GM15510 (cell line): ENCODE data around the gene KCNQ1.

ENCODE experiments used
- POLR2A ChIP-seq: IDR thresholded peaks from 3 replicates; pipeline ENCODE4 v1.6.1; 2011; ENCODE audit warnings: borderline replicate concordance; ENCODE audit not compliant: insufficient read length; ENCODE audit errors: extremely low read depth

Gene KCNQ1

DNA sequence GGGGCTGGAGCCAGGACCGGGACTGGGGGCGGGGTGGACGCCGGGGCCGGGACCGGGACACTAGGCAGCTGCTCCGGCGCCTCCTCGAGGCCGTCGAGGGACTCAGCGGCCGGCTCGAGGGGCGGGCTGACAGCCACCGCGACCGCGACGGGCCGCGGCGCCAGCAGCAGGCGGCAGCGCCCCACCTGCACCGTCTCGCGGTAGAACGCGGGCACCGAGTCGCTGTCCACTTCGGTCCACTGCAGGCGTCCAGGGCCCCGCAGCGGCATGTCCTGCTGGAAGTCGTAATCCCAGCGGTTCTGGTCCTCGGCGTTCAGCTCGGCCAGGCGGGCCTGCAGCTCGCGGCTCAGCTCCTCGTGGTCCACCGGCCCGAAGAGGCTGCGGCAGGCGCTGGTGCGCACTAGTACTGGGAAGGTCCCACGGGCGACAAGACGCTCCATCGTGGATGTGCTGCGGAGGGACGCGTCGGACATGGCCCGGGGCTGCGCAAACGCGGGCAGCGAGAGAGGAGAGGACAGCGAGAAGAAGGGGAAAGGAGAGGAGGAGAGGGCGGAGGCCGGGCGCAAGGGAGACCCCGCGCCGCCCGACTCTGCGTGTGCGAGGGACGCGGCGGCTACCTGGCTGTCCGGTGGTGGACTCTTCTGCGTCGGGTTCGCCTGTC, 440.3 kb downstream of the KCNQ1 start:
- TF ChIP-seq POLR2A, result no peak

DNA sequence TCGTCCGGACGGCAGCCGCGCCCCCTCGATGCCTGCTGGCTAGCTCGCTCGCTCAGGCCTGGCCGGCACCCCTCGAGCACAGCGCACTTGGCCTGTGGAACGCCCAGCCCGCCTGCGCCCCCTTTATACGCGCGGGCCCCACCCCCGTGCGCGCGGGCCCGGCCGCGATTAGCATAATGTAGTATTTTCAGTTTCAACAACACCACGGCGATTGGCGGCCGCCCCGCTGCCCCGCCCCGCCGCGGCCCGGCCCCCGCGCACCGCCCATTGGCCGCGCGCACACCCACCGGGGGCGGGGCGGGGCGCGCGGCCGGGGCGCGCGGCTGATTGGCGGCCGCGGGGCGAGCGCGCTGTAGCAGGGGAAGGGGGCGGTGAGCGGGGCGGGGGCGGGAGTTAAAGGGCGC, 440.9 kb downstream of the KCNQ1 start, which contains the start of gene CDKN1C:
Gene CDKN1C (minus strand): TSS at position 98 of the 404 bp plus-strand sequence. CDS start 319 bp downstream, outside the sequence.
- no peak for TF ChIP-seq POLR2A

DNA sequence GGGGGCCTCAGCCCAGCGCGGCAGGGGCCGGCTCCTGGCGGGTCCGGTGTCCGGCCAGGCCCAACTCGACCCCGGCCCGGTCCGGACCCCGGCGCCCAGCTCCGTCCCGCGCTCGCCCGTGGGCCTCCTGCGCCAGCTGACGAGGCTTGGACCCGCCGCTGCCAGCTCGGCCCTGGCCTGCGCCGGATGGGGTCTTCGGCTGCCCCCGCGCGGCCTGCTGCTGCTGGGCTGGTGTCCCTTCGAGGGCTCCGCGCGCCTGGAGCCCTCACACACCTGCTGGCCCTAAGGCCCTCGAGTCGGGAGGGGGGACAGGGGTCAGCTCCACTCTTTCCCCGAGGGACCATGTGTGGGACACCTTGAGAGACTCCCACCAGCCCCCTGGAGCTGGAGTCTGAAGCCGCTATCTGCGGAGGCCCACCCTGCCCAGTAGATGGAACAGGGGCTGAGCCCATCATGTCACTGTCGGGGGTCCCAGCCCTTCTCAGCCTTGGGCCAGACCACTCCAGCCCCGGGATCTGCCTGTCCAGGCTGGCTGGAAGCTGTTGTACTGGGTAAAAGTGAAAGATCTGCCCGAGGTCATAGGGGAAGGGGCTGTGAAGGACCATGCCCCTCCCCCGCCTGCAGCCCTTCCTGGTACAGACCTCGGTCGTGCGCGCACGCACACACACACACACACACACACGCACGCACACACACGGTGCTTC, 441.5 kb downstream of the KCNQ1 start:
- no peak for TF ChIP-seq POLR2A

DNA sequence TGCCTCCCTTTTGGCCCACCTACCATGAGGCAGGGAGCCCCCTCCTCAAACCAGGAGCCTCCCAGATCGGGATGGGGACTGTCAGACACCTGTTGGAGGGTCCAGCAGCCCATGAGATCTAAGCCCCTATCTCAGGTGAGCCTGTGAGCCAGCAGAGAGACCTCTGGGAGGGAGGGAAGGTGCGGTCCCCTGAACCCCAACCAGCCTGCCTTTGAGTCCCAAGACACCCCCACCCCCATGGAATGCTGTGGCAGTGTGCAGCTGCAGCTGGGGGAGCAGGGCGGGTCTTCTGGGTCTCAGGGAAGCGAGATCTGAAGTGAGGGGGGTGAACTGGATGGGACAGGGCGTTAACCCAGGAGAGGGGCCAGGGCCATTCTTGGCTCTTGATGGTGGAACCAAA, 442.1 kb downstream of the KCNQ1 start:
- no peak for TF ChIP-seq POLR2A

DNA sequence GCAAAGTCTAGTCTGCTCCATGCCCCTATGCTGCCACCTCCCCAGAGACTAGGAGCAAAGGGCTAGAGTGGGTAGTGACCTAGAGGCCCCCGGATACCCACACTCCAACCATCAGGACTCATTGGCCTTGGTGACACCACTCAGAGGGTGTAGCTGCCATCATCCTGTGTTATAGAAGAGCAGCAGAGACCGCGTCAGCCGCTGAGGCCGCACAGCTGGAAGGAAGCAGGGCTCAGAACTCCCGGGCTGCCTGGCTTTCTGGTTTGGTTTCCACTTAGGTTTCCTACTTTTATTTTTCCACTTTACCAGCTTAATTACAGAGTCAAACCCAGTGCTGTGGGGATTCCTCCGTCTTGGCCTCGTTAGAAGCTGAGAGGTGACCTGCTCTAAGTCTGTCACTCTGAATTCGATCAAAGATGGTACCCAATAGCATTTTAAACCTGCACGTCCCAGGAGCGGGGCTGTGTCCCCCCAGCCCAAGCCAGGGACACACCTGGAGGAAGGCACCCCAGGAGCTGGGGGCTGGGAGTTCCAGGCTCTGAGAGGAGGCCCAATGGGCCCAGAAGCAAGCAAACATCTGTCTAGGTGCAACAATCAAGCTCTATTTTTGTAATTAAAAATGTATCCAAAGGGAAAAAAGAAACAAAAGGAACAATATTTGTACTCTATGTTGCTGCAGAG, 442.8 kb downstream of the KCNQ1 start:
- TF ChIP-seq POLR2A, result no peak

DNA sequence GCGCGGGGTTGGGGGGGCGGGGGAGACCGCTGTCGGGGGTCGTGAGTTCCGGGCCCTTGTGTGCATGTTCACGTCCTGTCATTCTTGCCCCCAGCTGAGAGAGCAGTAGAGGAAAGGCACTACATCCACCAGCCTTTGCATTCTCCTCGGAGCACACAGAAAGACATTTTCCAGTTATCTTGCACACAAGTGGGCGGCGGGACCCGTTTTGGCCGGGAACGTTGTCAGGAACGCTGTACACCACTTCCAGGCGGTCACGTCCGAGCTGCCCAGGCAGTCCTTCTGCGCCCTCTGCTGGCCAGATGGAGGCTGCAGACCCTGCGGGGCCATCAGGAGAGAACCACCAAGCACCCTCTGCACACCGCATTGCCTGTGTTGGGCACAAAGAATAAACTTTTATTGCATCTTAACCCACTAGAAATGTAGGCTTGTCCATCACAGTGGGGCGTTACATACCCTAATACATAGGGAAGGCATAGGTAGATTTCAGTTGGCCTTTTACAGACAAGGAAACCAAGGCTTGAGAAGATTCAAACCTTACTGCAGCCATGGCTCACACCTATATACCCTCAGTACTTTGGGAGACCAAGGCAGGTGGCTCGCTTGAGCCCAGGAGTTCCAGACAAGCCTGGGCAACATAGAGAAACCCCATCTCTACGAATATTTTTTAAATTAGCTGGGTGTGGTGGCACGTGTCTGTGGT, 443.6 kb downstream of the KCNQ1 start:
- TF ChIP-seq POLR2A, result no peak

DNA sequence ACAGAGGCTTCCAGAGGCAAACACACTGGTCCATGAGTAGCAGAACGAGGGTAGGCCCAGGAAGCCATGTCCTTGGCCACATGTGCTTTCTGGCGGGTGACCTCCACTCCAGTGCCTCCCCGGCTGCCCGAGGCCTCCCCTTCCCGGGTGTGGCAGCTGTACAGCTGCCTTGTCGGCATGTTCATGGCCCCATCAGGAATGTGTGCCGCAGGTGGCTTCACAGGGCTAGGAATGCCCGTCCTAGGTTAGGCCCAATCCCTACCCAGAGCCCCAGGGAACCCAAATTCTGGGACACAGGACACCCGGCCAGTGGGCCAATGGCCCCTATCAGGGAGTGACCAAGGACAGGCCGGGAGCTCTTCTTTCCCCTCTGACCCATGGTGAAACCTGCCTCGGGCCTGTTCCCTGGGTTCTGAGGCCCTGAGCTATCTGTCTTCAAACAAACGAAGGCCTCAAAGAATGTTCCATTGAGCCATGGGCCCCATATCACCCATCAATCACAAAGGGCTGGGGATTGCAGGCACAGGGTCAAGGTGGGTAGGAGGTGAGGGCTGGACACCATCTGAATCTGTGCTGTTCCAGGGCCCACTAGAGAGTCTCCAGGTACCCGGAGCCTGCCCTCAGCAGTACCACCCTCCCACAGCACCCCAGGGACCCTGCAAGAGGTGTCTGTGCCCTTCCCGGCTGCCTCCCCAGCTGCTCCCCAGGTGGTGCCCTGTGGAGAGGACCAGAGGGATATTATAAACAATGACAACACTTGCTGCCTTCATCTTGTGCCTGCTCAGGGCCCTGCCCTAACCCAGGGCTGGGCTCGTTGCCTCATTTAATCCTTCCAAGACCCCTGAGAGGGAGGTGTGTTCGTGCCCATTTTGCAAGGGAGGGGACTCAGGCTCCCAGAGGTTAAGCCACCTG, 444.8 kb downstream of the KCNQ1 start:
- TF ChIP-seq POLR2A, result no peak

DNA sequence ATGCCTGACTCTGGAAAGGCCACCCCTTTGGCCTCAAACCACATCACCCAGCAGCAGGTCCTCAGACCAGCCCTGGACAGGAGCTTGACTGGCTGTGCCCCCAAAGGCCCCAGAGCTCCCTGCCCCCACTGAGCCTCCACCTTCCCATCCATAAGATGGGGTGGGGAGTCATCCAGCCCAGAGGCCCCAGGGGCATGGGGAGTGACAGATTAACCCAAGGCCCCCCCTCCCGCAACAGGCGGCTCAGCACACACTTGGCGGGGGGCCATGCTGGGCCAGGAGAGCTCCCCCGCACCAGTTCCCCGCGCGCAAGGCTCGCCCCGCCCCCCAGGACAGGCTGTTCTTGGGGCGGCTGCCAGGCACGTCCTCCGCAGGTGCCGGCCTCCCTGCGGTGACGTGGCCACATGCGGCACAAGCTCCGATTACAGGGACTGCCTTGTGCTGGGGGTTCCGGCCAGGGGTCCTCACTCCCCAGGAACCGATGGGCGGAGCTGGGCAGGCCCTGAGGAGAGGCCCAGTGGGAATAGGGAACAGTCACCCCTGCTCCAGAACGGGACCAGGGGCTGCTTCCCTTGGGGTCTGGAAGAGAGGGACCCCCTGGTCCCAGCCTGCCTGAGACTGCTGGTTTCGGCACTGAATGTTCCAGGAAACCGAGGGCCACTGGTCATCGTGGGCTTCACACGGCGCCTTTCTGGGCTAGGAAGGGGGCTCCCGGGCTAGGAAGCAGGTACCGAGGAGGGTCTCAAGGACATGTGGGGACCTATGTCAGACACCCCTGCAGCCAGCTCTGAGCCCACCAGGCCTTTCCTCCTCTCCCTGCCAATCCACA, 445.9 kb downstream of the KCNQ1 start:
- no peak for TF ChIP-seq POLR2A

DNA sequence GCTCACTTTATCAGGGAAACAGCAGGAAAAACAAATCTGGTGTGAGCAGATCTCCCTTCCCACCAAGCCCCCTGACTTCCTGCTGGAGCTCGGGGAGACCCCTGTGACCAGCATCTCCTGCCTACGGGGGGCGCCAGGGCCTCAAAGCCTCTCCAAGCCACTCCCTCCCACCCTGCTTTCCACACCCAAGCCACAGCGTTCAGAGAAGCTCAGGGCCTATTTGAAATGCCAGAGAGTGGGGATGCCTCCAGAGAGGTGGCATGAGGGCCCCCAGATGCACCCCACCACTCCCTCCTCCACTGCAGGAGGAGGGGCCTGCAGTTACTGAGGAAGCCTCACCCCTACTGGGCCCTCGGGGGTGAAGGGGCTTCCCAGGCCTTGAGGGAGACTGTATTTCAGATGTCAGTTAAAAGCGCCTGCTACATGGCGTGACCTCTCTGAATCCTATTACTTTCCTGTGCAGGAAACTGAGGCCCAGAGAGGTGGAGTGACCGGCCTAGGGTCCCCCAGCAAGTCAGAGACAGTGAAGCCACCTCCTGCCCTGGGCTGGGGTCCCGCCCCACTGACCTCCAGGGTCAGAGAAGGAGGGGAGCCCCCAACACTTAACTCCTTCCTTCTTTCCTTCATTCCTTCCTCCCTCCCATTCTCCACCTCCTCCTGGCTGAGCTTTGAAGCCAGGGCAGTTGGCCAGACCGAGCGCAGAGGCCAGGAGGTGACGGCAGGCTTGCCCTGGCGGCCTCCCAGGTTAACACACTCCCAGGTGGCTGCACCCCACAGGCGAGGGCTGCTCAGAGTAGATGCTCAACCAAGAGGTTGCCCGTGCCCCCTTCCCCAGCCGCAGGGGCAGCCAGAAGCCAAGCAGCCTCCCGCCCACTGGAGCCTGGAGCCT, 446.8 kb downstream of the KCNQ1 start:
- no peak for TF ChIP-seq POLR2A

DNA sequence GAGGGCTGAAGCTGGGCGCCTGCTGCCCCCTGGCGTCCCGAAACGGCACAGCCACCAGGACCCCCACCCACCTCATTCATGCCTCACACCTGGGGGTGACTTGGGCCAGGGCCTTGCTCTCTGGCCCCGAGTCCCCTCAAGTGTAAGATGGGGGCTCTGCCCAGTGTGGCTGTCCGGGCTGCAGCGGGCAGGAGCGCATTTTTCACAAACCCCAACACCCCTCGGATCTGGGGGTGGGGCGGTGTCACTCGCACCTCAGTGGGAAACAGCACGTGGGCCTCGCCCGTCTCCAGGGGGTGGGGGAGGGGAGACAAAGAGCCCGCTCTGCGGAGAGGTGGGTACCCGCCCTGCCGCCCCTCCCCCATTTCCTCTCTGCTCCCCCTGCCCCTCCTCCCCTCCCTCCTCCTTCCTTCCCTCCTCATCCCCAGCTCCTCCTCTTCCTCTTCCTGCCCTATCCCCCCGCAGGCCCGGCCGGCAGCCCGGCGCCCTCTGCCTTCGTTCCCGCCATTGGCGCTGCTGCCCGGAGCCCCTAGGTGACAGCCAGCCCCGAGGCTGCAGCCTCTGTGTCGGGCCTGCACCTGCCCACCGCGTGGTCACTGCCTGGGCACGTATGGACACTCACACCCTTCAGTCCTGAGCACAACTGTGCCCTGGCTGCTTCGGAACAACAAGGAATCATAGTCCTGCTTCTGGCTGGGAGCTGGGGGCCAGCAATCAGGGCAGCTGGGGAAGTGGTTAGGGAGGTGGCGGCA, 447.6 kb downstream of the KCNQ1 start:
- TF ChIP-seq POLR2A, result no peak

DNA sequence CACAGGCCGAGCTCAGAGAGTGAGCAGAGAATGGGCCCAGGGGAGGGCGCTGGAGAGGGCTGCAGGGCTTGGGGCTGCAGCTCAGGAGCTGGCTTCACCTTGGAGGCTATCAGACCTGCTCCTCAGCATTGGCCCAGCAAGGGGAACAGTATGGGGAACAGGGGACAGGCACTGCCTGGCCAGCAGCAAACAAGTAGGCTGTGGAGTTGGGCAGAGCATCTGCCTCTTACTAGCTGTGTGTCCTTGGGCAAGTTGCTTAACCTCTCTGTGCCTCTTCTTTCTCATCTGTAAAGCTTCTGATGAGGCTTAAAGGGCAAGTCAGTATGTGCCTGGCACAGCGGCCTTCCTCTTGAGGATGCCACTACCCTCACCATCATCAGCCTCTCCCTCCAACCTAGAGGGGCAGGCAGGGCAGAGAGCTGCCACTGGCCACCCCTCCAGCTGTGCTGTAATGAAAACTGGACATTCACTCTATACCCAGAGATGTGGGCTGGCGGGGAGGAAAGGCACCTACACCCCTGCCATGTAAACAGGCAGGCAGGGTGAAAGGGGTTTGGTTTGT, 448.2 kb downstream of the KCNQ1 start:
- no peak for TF ChIP-seq POLR2A
